IPS-20b (cell line): ENCODE data around the gene TOP2B.

Source experiments
- H3K27ac ChIP-seq: one replicate; pipeline ENCODE4 v1.5.1; 2013; ENCODE audit warnings: low read length
- H3K27me3 ChIP-seq: 2 replicates; pipeline ENCODE4 v1.6.1; 2013; ENCODE audit warnings: mild to moderate bottlenecking, low read length, inconsistent platforms; ENCODE audit not compliant: insufficient read depth
- H3K36me3 ChIP-seq: 2 replicates; pipeline ENCODE4 v1.6.1; 2013; ENCODE audit warnings: low read depth, mild to moderate bottlenecking, inconsistent platforms, low read length, moderate library complexity; ENCODE audit not compliant: insufficient read depth
- H3K4me1 ChIP-seq: 2 replicates; pipeline ENCODE4 v1.6.1; 2013; ENCODE audit warnings: mild to moderate bottlenecking, control low read depth, inconsistent platforms, low read length, moderate library complexity; ENCODE audit not compliant: insufficient read depth
- H3K4me3 ChIP-seq: 2 replicates; pipeline ENCODE4 v1.5.1; 2013; ENCODE audit warnings: mild to moderate bottlenecking, low read length, inconsistent platforms
- H3K9ac ChIP-seq: 2 replicates; pipeline ENCODE4 v1.6.1; 2013; ENCODE audit warnings: low read depth, mild to moderate bottlenecking, inconsistent platforms, low read length, moderate library complexity
- H3K9me3 ChIP-seq: 2 replicates; pipeline ENCODE4 v1.6.1; 2013; ENCODE audit warnings: mild to moderate bottlenecking, low read depth, low read length, inconsistent platforms; ENCODE audit not compliant: insufficient read depth

TOP2B gene

GRCh38 chr3:25664812-25665314 lies at the start of gene TOP2B:
TSS of gene TOP2B (minus strand) at chr3:25664907. CDS start at chr3:25664297, 610 bp downstream.
- Histone ChIP-seq H3K9me3 (no peaks in the 10 kb centered on the region), H3K4me3 (peak within 1 kb of the TSS; percentile 100), H3K36me3 (no peaks in the 10 kb centered on the region), H3K4me1 (peaks cover 19% of the 10 kb centered on the region), H3K27ac (peak within 1 kb of the TSS; percentile 81), H3K9ac (peak within 1 kb of the TSS; percentile 87), H3K27me3 (no peaks in the 10 kb centered on the region)

GRCh38 chr3:25713341-25713985 lies 48.8 kb upstream of the TOP2B start:
- Histone ChIP-seq H3K4me1 (no peaks in the 10 kb centered on the region), H3K36me3 (no peaks in the 10 kb centered on the region), H3K4me3 (no peak overlapping the region), H3K9ac (no peak overlapping the region), H3K27ac (no peak overlapping the region), H3K27me3 (no peaks in the 10 kb centered on the region), H3K9me3 (no peaks in the 10 kb centered on the region)

GRCh38 chr3:25711090-25711489 lies 46.4 kb upstream of the TOP2B start:
- no peaks in the 10 kb centered on the region for H3K36me3 ChIP-seq
- no peaks in the 10 kb centered on the region for H3K4me1 ChIP-seq
- no peaks in the 10 kb centered on the region for H3K27me3 ChIP-seq
- no peak overlapping the region for H3K9ac ChIP-seq
- H3K9me3 ChIP-seq: no peaks in the 10 kb centered on the region
- H3K4me3 ChIP-seq: no peak overlapping the region
- H3K27ac ChIP-seq: no peak overlapping the region

GRCh38 chr3:25708036-25708435 lies 43.3 kb upstream of the TOP2B start:
- H3K9me3 ChIP-seq: no peaks in the 10 kb centered on the region
- no peaks in the 10 kb centered on the region for H3K27me3 ChIP-seq
- H3K4me3 ChIP-seq: no peak overlapping the region
- no peak overlapping the region for H3K9ac ChIP-seq
- no peaks in the 10 kb centered on the region for H3K36me3 ChIP-seq
- H3K27ac ChIP-seq: no peak overlapping the region
- no peaks in the 10 kb centered on the region for H3K4me1 ChIP-seq

GRCh38 chr3:25707268-25707926 lies 42.7 kb upstream of the TOP2B start:
- Histone ChIP-seq H3K4me3 (no peak overlapping the region), H3K4me1 (no peaks in the 10 kb centered on the region), H3K9me3 (no peaks in the 10 kb centered on the region), H3K9ac (no peak overlapping the region), H3K36me3 (no peaks in the 10 kb centered on the region), H3K27me3 (no peaks in the 10 kb centered on the region), H3K27ac (no peak overlapping the region)

GRCh38 chr3:25706213-25706612 lies 41.5 kb upstream of the TOP2B start:
- no peaks in the 10 kb centered on the region for H3K4me1 ChIP-seq
- H3K27me3 ChIP-seq: no peaks in the 10 kb centered on the region
- H3K9me3 ChIP-seq: no peaks in the 10 kb centered on the region
- no peak overlapping the region for H3K4me3 ChIP-seq
- H3K36me3 ChIP-seq: no peaks in the 10 kb centered on the region
- no peak overlapping the region for H3K9ac ChIP-seq
- no peak overlapping the region for H3K27ac ChIP-seq

- Histone ChIP-seq H3K27me3 (no peaks in the 10 kb centered on the region), H3K9ac (no peak overlapping the region), H3K9me3 (no peaks in the 10 kb centered on the region), H3K4me1 (no peaks in the 10 kb centered on the region), H3K36me3 (no peaks in the 10 kb centered on the region), H3K27ac (no peak overlapping the region), H3K4me3 (no peak overlapping the region)
Measured at GRCh38 chr3:25697553-25697952, 32.8 kb upstream of the TOP2B start.

GRCh38 chr3:25695731-25696420 lies 31.2 kb upstream of the TOP2B start:
- Histone ChIP-seq H3K9ac (no peak overlapping the region), H3K9me3 (no peaks in the 10 kb centered on the region), H3K4me3 (no peak overlapping the region)

GRCh38 chr3:25693238-25693637 lies 28.5 kb upstream of the TOP2B start:
- Histone ChIP-seq H3K9ac (no peak overlapping the region), H3K27ac (no peak overlapping the region), H3K9me3 (no peaks in the 10 kb centered on the region), H3K36me3 (no peaks in the 10 kb centered on the region), H3K27me3 (no peaks in the 10 kb centered on the region), H3K4me3 (no peak overlapping the region), H3K4me1 (no peaks in the 10 kb centered on the region)

More at GRCh38 chr3:25695731-25696420, 31.2 kb upstream of the TOP2B start:
- Histone ChIP-seq H3K4me1 (no peaks in the 10 kb centered on the region), H3K36me3 (no peaks in the 10 kb centered on the region), H3K27ac (no peak overlapping the region), H3K27me3 (no peaks in the 10 kb centered on the region)

GRCh38 chr3:25692341-25692740 lies 27.6 kb upstream of the TOP2B start:
- no peak overlapping the region for H3K4me3 ChIP-seq
- no peak overlapping the region for H3K9ac ChIP-seq
- no peaks in the 10 kb centered on the region for H3K9me3 ChIP-seq
- H3K27ac ChIP-seq: no peak overlapping the region
- H3K4me1 ChIP-seq: no peaks in the 10 kb centered on the region
- no peaks in the 10 kb centered on the region for H3K36me3 ChIP-seq
- H3K27me3 ChIP-seq: no peaks in the 10 kb centered on the region

GRCh38 chr3:25690768-25691533 lies 26.2 kb upstream of the TOP2B start:
- H3K9ac ChIP-seq: no peak overlapping the region
- no peaks in the 10 kb centered on the region for H3K27me3 ChIP-seq
- H3K4me3 ChIP-seq: no peak overlapping the region
- no peaks in the 10 kb centered on the region for H3K9me3 ChIP-seq
- no peaks in the 10 kb centered on the region for H3K36me3 ChIP-seq
- H3K4me1 ChIP-seq: no peaks in the 10 kb centered on the region
- no peak overlapping the region for H3K27ac ChIP-seq
